Thymus (tissue), 11 donors: ENCODE data around the gene HJURP. TPM values are rescaled to one million over a fixed set of nuclear protein-coding genes. Genes with fewer than 3 reads are reported as not detected.

Experiments used
- DNase-seq, 9 donors: peaks; one replicate each; pipeline ENCODE4 v3.0.0-alpha.2; 2013; ENCODE audit warnings: low spot score in 9 of 9, low read depth in 6 of 9, missing footprints in 1 of 9
- H3K27ac ChIP-seq, 2 donors: one replicate each; pipeline ENCODE4 v1.5.1; 2013; ENCODE audit warnings: control low read depth in 1 of 2, low read depth in 1 of 2, low read length in 1 of 2, mild to moderate bottlenecking in 1 of 2, moderate library complexity in 1 of 2
- H3K27me3 ChIP-seq, 2 donors: one replicate each; pipeline ENCODE4 v1.5.1; 2013; ENCODE audit warnings: low read length in 1 of 2; ENCODE audit not compliant: control insufficient read depth in 2 of 2, insufficient read depth in 1 of 2
- H3K36me3 ChIP-seq, 2 donors: one replicate each; pipeline ENCODE4 v1.5.1; 2013; ENCODE audit warnings: low read length in 1 of 2, mild to moderate bottlenecking in 1 of 2, moderate library complexity in 1 of 2; ENCODE audit not compliant: control insufficient read depth in 2 of 2, insufficient read depth in 2 of 2
- H3K4me1 ChIP-seq, 2 donors: one replicate each; pipeline ENCODE4 v1.5.1; 2013; ENCODE audit warnings: low read length in 2 of 2; ENCODE audit not compliant: control insufficient read depth in 2 of 2, insufficient read depth in 2 of 2
- H3K4me3 ChIP-seq, 2 donors: one replicate each; pipeline ENCODE4 v1.5.1; 2013; ENCODE audit warnings: low read length in 2 of 2, control low read depth in 1 of 2, mild to moderate bottlenecking in 1 of 2
- H3K9me3 ChIP-seq, 2 donors: one replicate each; pipeline ENCODE4 v1.5.1; 2013; ENCODE audit warnings: low read length in 1 of 2, mild to moderate bottlenecking in 1 of 2; ENCODE audit not compliant: control insufficient read depth in 2 of 2, insufficient read depth in 1 of 2
- WGBS: extraction: QIAGEN DNeasy Blood & Tissue Kit; methylation state at CpG from one replicate; pipeline ENCODE4 v1.1.7; 2013; 5-methylcytosine and 5-hydroxymethylcytosine counted together
- polyA plus RNA-seq: library from polyadenylated mRNA; stranded (reverse); fragments of 200-250 nt; gene quantifications from one replicate; pipeline ENCODE4 v1.2.3, GENCODE V29; 2013
- total RNA-seq: library from RNA; stranded (reverse); fragments of 120-200 nt; gene quantifications from one replicate; pipeline ENCODE4 v1.2.4, GENCODE V29; 2013
- donor health status: healthy.

Gene HJURP
- total and polyA plus RNA-seq, 2 donors, result 5.8 to 29.7 TPM

- no peak overlapping the region for H3K27ac ChIP-seq
- H3K4me3 ChIP-seq, result no peak overlapping the region
- H3K9me3 ChIP-seq, result no peaks in the 10 kb centered on the region
- no peaks in the 10 kb centered on the region for H3K4me1 ChIP-seq
- no peaks in the 10 kb centered on the region for H3K36me3 ChIP-seq
- DNase-seq, result no peak
- no peaks in the 10 kb centered on the region for H3K27me3 ChIP-seq
- 96% methylated on average over 3 of the region's 3 CpGs for WGBS
These were observed 33.1 kb downstream of the HJURP start for GRCh38 chr2:233821196-233821595.

- Histone ChIP-seq H3K27ac (no peak overlapping the region), H3K27me3 (no peaks in the 10 kb centered on the region), H3K9me3 (no peaks in the 10 kb centered on the region), H3K4me1 (no peaks in the 10 kb centered on the region), H3K4me3 (no peak overlapping the region), H3K36me3 (no peaks in the 10 kb centered on the region)
- 96% methylated on average over 6 of the region's 6 CpGs for WGBS
- no peak for DNase-seq
These were observed 33.6 kb downstream of the HJURP start for GRCh38 chr2:233820774-233821105.

GRCh38 chr2:233819884-233820773 is 34.2 kb downstream of the HJURP start:
- no peaks in the 10 kb centered on the region for H3K36me3 ChIP-seq
- H3K27me3 ChIP-seq, result no peaks in the 10 kb centered on the region
- WGBS, result 91% methylated on average over 18 of the region's 18 CpGs
- no peak overlapping the region for H3K27ac ChIP-seq
- no peaks in the 10 kb centered on the region for H3K9me3 ChIP-seq
- no peak for DNase-seq
- no peaks in the 10 kb centered on the region for H3K4me1 ChIP-seq
- no peak overlapping the region for H3K4me3 ChIP-seq

DNA sequence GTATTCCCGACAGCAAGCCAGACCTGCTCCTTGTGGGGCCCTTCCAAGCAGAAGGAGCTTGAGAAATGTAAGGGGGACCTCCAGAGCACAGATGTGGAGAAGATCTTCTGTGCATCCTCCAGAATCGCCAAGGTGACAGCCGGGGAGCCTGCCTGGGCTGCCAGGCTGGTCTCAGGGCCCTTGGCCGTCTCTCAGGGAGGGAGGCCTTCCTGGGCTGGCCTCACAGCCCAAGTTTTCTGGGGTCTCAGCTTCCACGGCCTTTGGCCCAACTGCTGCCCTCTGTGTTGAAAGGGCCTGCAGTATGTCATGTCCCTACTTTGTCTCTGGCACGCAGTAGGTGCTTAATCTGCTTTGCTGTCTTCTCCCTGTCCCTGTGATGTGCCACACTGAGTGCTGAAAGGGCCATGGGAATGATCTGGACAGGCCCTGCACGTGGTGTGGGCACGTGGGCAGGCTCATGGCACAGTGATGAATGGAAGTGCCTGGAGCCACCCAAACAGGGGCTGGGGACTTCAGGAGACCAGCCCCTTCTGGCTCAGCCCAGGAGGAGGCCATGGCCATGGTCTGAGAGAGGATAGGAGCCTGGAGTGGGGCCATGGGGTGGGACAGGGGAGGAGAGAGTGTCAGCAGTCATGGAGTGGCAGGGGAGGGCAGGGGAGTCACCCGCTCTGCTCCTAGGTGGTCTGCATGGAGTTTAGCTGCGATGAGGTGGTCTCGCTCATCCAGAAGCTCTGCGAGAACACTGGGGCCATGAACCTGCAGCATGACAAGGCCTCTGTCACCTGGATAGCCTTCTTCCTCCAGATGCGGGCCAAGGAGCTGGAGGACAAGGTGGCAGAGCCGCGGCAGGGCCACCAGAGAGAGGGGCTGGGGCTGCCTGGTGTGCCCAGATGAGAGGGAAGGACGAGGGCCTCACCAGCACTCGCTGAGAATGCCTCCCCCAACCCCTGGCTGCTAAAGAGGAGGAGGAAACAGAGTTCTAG is 35.4 kb downstream of the HJURP start:
- H3K4me3 ChIP-seq, result no peak overlapping the region
- H3K27ac ChIP-seq, result no peak overlapping the region
- peaks cover 0 to 3% of the 10 kb centered on the region in 2 donors for H3K27me3 ChIP-seq
- H3K9me3 ChIP-seq, result no peaks in the 10 kb centered on the region
- no peaks in the 10 kb centered on the region for H3K4me1 ChIP-seq
- H3K36me3 ChIP-seq, result no peaks in the 10 kb centered on the region
- WGBS, result 87% methylated on average over 17 of the region's 17 CpGs
- no peak for DNase-seq

DNA sequence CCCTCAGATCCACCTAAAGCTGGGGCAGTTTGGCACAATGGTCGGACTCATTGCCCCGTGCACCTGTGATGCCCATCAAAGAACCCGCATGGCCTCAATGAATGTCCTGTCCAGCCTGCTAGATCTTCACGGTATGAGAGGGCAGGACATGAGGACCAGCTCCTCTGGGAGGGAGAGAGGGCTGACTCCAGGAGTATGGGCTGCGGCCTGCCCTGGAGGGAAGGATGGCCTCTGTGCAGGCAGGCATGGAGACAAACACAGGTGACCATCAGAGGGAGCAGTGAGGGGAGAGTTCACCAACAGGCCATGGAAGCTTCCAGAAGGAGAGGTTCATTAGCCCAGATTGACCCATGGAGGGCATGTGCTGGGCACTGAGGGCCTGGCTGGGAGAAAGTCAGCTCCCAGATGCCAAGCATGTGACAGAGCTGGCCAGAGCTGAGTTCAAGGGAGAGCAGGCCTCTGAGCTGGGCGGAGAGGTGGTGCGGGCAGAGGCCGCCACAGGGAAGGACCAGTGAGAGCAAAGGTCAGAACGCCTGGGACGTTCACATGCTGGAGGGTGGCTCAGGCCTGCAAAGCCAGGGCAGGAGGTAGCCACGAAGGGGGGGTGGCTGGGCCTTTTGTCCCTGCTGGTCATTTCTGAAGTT is 36.2 kb downstream of the HJURP start:
- Histone ChIP-seq H3K36me3 (no peaks in the 10 kb centered on the region), H3K9me3 (no peaks in the 10 kb centered on the region), H3K4me1 (no peaks in the 10 kb centered on the region), H3K4me3 (no peak overlapping the region), H3K27ac (no peak overlapping the region), H3K27me3 (peaks cover 0 to 3% of the 10 kb centered on the region in 2 donors)
- WGBS, result 97% methylated on average over 11 of the region's 11 CpGs
- no peak for DNase-seq

GRCh38 chr2:233817361-233817911 is 36.9 kb downstream of the HJURP start:
- Histone ChIP-seq H3K27me3 (peaks cover 0 to 3% of the 10 kb centered on the region in 2 donors), H3K36me3 (no peaks in the 10 kb centered on the region), H3K9me3 (no peaks in the 10 kb centered on the region), H3K4me3 (no peak overlapping the region), H3K27ac (no peak overlapping the region), H3K4me1 (no peaks in the 10 kb centered on the region)
- 87% methylated on average over 3 of the region's 3 CpGs for WGBS
- no peak for DNase-seq

DNA sequence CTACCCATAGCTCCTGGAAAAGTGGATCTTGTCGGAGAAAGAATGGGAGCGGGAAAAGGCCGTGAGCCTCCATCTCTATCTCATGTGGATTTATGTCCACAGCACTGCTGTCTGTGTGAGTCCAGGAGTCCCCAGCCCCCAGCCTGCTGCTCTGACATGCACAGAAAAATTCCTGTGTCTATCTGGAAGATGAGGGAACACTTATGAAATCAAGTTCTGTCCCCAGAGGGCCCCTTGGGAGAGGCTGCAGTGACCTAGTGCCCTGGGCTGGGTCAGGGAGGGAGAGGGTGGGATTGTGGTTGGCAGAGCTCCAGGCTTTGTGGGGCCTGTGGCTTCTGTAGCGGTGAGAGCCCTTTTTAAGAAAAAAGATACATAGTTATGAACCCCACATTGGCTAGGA is 37.6 kb downstream of the HJURP start:
- Histone ChIP-seq H3K36me3 (no peaks in the 10 kb centered on the region), H3K4me3 (no peak overlapping the region), H3K9me3 (no peaks in the 10 kb centered on the region), H3K27ac (no peak overlapping the region), H3K27me3 (peaks cover 0 to 3% of the 10 kb centered on the region in 2 donors), H3K4me1 (no peaks in the 10 kb centered on the region)
- 79% methylated on average over 4 of the region's 4 CpGs for WGBS
- no peak for DNase-seq

DNA sequence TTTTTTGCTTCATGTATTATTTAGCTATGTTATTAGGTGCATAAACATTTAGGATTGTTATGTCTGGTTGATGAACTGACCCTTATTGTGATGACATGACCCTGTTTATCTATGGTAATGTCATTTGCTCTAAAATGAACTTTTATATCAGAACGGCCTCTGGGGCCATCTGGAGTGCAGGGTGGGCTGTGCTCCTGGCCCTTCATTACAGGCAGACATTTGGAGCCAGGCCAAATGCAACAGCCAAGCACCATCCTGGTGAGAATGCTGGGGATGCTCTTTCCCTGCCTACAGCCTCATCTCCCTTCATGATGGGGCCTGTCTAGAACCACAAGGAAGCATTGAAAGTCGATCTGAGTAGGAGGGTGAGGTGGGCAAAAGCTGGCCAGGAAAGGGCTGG is 38.0 kb downstream of the HJURP start:
- 85% methylated on average over 2 of the region's 2 CpGs for WGBS
- Histone ChIP-seq H3K36me3 (no peaks in the 10 kb centered on the region), H3K27me3 (peaks cover 0 to 3% of the 10 kb centered on the region in 2 donors), H3K4me1 (no peaks in the 10 kb centered on the region), H3K27ac (no peak overlapping the region), H3K9me3 (no peaks in the 10 kb centered on the region), H3K4me3 (no peak overlapping the region)
- no peak for DNase-seq
